ENCODE results near the gene CARNS1. TPM values are rescaled to one million over a fixed set of nuclear protein-coding genes. Genes with fewer than 3 reads are reported as not detected.
A peak's percentile ranks its signal among the peaks of the same experiment; 100 is the strongest.

Gene CARNS1
- total and polyA plus RNA-seq, 9 of the 15 experiments (the other 6 are each of a cell fraction or from before 2014, with no cell fraction given), result 0.01 to 0.18 (median 0.06) TPM; not detected in 3

GRCh38 chr11:67373648-67374570 is 41.6 kb upstream of the CARNS1 start (continued):
- TF ChIP-seq, protein P1, sequence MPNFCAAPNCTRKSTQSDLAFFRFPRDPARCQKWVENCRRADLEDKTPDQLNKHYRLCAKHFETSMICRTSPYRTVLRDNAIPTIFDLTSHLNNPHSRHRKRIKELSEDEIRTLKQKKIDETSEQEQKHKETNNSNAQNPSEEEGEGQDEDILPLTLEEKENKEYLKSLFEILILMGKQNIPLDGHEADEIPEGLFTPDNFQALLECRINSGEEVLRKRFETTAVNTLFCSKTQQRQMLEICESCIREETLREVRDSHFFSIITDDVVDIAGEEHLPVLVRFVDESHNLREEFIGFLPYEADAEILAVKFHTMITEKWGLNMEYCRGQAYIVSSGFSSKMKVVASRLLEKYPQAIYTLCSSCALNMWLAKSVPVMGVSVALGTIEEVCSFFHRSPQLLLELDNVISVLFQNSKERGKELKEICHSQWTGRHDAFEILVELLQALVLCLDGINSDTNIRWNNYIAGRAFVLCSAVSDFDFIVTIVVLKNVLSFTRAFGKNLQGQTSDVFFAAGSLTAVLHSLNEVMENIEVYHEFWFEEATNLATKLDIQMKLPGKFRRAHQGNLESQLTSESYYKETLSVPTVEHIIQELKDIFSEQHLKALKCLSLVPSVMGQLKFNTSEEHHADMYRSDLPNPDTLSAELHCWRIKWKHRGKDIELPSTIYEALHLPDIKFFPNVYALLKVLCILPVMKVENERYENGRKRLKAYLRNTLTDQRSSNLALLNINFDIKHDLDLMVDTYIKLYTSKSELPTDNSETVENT (CRISPR knock-in tag; IDR thresholded peaks at IDR 0.05), result peak; percentile 32; the same call in 1 of the 2 replicates
- TF ChIP-seq ZNF717 (CRISPR knock-in tag; IDR thresholded peaks at IDR 0.05) (no peak), U2AF1 (optimal IDR thresholded peaks at IDR 0.05; ENCODE audit: low read depth, low read length) (no peak), FOXK1 (CRISPR knock-in tag; IDR thresholded peaks at IDR 0.05; ENCODE audit: borderline replicate concordance) (0 out of 2 replicates have a peak, but pooled peaks have one; percentile 24), CREB3L1 (IDR thresholded peaks at IDR 0.05; ENCODE audit: borderline replicate concordance, low read depth) (no peak), HCFC1 (IDR thresholded peaks at IDR 0.05; ENCODE audit: low read depth, low read length) (no peak; the same call in 1 of the 2 replicates), FOXP4 (CRISPR knock-in tag; IDR thresholded peaks at IDR 0.05; ENCODE audit: borderline replicate concordance) (0 out of 2 replicates have a peak, but pooled peaks have one; percentile 24), FIP1L1 (IDR thresholded peaks at IDR 0.05; ENCODE audit: low read depth, low read length, poor library complexity, severe bottlenecking) (no peak), THAP7 (CRISPR knock-in tag; IDR thresholded peaks at IDR 0.05) (no peak), RBBP5 (IDR thresholded peaks at IDR 0.05; ENCODE audit: borderline replicate concordance, insufficient read depth, low read length, poor library complexity, severe bottlenecking) (no peak), ZNF639 (CRISPR knock-in tag; conservative IDR thresholded peaks at IDR 0.05 in 1 of 2, IDR thresholded peaks at IDR 0.05 in 1 of 2) (no peak), SAP30 (IDR thresholded peaks at IDR 0.05; ENCODE audit: borderline replicate concordance, insufficient read depth, low read depth, low read length, poor library complexity, severe bottlenecking) (no peak)
- TF ChIP-seq, protein P2, sequence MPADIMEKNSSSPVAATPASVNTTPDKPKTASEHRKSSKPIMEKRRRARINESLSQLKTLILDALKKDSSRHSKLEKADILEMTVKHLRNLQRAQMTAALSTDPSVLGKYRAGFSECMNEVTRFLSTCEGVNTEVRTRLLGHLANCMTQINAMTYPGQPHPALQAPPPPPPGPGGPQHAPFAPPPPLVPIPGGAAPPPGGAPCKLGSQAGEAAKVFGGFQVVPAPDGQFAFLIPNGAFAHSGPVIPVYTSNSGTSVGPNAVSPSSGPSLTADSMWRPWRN (IDR thresholded peaks at IDR 0.05; ENCODE audit: low read depth), result no peak
- TF ChIP-seq, protein P3, sequence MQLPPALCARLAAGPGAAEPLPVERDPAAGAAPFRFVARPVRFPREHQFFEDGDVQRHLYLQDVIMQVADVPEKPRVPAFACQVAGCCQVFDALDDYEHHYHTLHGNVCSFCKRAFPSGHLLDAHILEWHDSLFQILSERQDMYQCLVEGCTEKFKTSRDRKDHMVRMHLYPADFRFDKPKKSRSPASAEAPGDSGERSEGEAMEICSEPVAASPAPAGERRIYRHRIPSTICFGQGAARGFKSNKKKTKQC (CRISPR knock-in tag; IDR thresholded peaks at IDR 0.05), result no peak

Measured in K562 (cell line).